ENCODE measurements around the gene PAK1. TPM values are rescaled to one million over a fixed set of nuclear protein-coding genes. Genes with fewer than 3 reads are reported as not detected.
"Not testable (repeated sequence)": the region's sequence is repeated elsewhere in the genome, so short reads cannot be mapped to it uniquely, and the experiment has no call there.

PAK1 gene
- total RNA-seq, 2 experiments from 2014 or later: 66.1 to 75.5 TPM

DNA sequence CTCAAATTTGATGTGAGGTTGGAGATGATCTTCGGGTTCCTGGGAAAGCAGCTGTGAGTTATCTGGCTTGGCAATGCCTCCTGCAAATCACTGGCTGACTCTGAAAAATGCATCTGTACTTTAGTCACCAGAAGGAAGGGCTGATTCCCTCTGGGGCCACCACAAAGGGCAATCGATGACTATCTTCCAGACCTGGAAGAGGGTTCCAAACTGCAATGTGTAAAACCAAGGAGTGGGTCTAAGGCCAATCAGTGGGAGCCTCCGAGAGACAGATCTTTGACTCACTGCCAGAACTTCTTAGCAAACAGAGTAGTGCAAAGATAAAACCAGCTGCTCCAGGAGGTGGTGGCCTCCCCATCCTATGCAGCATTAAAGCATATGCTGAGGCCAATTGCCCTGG, 29.1 kb upstream of the PAK1 start:
- Mint-ChIP-seq H3K4me1 (no peaks in the 10 kb centered on the region), H3K4me3 (no peak overlapping the region), H3K27me3 (peaks cover 49% of the 10 kb centered on the region), H3K36me3 (no peaks in the 10 kb centered on the region), H3K9me3 (ENCODE audit: low read depth) (no peaks in the 10 kb centered on the region), H3K27ac (no peak overlapping the region)
- CTCF ChIA-PET: interaction anchor here (1.3 kb wide), 1 partner anchor 12 kb away, joined by 3 read pairs; no protein-coding TSS in a partner anchor
- DNase-seq: no peak
- ATAC-seq: no peak

DNA sequence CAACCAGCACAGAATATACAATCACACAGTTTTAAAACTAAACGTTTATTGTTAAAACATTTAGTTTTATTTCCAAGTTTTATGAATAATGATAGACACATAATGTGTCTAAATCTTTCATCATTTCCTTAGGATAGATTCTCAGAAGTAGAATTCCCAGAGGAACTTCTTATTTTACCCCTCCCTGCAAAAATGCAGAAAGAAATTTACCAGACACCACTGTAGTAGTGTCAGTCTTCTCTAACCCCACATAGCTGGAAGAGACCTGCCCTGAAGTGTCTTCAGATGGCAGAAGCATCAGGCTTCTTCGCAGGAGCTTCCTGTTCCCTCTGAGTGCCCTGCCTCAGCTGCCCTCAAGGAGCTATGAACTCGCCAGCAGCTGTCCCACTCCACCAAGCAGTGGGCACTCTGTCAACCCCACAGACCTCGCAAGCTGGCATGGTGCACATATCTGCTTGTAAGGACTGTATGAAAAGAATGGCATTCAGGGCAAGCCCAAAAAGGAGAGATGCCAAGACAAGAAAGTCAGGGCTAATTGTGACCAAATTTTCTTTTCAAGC, 28.5 kb upstream of the PAK1 start:
- peaks cover 49% of the 10 kb centered on the region for H3K27me3 Mint-ChIP-seq
- no peaks in the 10 kb centered on the region for H3K4me1 Mint-ChIP-seq
- CTCF ChIA-PET: interaction anchor here (1.3 kb wide), 1 partner anchor 13 kb away, joined by 3 read pairs; no protein-coding TSS in a partner anchor
- DNase-seq: no peak
- H3K27ac Mint-ChIP-seq: no peak overlapping the region
- no peak overlapping the region for H3K4me3 Mint-ChIP-seq
- no peaks in the 10 kb centered on the region for H3K36me3 Mint-ChIP-seq
- H3K9me3 Mint-ChIP-seq (ENCODE audit: low read depth): no peaks in the 10 kb centered on the region
- ATAC-seq: no peak

DNA sequence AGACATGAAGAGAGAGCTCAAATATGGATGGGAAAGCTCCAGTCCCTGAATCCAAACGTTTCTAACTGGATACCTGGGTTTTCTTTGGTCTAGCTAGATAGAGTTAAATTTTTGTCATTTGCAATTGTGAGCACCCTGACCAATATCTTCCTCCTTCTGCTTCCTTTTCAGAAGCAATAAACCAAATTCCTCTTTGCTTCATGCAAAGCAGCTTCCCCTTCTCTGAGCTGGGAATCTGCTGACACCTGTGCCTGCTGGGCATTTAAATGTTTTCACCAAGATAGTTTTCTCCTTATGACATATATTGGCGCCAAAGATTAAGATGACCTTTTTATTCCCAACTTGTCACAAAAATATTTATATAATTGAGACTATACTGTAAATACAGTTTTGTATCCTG, 27.9 kb upstream of the PAK1 start:
- no peaks in the 10 kb centered on the region for H3K4me1 Mint-ChIP-seq
- CTCF ChIA-PET: interaction anchor here (1.3 kb wide), 1 partner anchor 13 kb away, joined by 3 read pairs; no protein-coding TSS in a partner anchor
- H3K4me3 Mint-ChIP-seq: no peak overlapping the region
- no peak for DNase-seq
- ATAC-seq: no peak
- no peaks in the 10 kb centered on the region for H3K9me3 Mint-ChIP-seq (ENCODE audit: low read depth)
- H3K36me3 Mint-ChIP-seq: no peaks in the 10 kb centered on the region
- H3K27me3 Mint-ChIP-seq: peaks cover 49% of the 10 kb centered on the region
- no peak overlapping the region for H3K27ac Mint-ChIP-seq

DNA sequence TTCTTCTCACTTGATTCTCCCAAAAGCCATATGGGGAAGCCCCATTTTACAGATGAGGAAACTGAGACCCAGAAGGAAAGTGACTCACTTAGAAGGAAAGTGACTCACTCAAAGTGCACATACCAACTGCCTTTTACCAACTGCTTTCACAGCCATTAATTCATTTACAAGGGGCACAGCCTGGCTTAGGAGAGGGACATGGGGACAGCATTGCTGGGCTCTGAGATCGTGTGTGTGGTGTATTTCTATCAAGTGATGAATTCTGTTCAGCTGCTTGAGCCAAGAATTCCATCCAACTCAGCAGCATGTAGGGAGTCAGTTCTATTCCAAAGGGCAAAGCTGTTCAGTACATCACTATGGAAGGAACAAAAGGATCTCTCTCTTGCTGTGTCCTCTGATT, 23.5 kb upstream of the PAK1 start:
- H3K4me1 Mint-ChIP-seq: no peaks in the 10 kb centered on the region
- no peaks in the 10 kb centered on the region for H3K36me3 Mint-ChIP-seq
- H3K27me3 Mint-ChIP-seq: peaks cover 30% of the 10 kb centered on the region
- no peak overlapping the region for H3K27ac Mint-ChIP-seq
- no peaks in the 10 kb centered on the region for H3K9me3 Mint-ChIP-seq (ENCODE audit: low read depth)
- ATAC-seq (no peak), DNase-seq (no peak)
- CTCF ChIA-PET: no interaction called here
- H3K4me3 Mint-ChIP-seq: no peak overlapping the region

DNA sequence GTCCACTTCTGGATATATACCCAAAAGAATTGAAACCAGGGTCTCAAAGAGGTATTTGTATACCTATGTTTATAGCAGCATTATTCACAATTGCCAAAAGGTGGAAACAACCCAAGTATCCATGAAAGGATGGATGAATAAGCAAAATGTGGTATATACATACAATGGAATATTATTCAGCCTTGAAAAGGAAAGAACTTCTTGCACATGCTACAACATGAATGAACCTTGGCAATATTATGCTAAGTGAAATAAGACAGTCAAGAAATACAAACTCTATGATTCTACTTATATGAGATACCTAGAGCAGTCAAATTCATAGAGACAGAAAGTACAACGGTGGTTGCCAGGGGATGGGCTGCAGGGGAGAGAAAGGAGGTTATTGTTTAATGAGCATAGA, 21.6 kb upstream of the PAK1 start:
- Mint-ChIP-seq H3K4me3 (no peak overlapping the region), H3K4me1 (no peaks in the 10 kb centered on the region), H3K9me3 (ENCODE audit: low read depth) (no peaks in the 10 kb centered on the region), H3K27ac (no peak overlapping the region), H3K27me3 (peaks cover 23% of the 10 kb centered on the region), H3K36me3 (no peaks in the 10 kb centered on the region)
- DNase-seq (no peak), ATAC-seq (no peak)
- CTCF ChIA-PET: no interaction called here

DNA sequence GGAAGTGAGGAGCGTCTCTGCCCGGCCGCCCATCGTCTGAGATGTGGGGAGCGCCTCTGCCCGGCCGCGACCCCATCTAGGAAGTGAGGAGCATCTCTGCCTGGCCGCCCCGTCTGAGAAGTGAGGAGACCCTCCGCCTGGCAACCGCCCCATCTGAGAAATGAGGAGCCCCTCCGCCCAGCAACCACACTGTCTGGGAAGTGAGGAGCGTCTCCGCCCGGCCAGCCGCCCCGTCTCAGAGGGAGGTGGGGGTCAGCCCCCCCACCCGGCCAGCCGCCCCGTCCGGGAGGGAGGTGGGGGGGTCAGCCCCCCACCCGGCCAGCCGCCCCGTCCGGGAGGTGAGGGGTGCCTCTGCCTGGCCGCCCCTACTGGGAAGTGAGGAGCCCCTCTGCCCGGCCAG, 16.1 kb upstream of the PAK1 start:
- H3K4me3 Mint-ChIP-seq; H3K4me1 Mint-ChIP-seq; H3K9me3 Mint-ChIP-seq (ENCODE audit: low read depth); DNase-seq; H3K36me3 Mint-ChIP-seq; H3K27ac Mint-ChIP-seq; ATAC-seq; CTCF ChIA-PET: not testable (repeated sequence)
- peaks cover 12% of the 10 kb centered on the region for H3K27me3 Mint-ChIP-seq

DNA sequence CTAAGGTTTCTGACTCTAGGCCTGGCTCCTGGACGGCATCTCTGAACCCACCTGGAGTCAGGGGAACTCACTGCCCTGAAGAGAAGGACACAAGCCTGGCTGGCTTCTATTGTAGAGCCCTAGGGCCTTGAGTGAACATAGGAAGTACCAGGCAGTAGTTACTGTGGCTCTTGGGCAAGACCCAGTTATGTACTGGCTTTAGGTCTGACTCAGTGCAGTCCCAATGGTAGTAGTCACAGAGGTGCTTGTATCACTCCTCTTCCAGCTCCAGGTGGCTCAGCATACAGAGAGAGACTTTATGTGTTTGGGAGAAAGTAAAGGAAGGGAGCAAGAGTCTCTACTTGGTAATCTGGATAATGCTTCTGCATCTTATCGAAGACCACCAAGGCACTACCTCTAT, 13.9 kb upstream of the PAK1 start:
- Mint-ChIP-seq H3K27me3 (peaks cover 29% of the 10 kb centered on the region), H3K4me1 (no peaks in the 10 kb centered on the region), H3K36me3 (no peaks in the 10 kb centered on the region), H3K27ac (no peak overlapping the region), H3K4me3 (no peak overlapping the region), H3K9me3 (ENCODE audit: low read depth) (no peaks in the 10 kb centered on the region)
- ATAC-seq (no peak), DNase-seq (no peak)
- CTCF ChIA-PET: no interaction called here

DNA sequence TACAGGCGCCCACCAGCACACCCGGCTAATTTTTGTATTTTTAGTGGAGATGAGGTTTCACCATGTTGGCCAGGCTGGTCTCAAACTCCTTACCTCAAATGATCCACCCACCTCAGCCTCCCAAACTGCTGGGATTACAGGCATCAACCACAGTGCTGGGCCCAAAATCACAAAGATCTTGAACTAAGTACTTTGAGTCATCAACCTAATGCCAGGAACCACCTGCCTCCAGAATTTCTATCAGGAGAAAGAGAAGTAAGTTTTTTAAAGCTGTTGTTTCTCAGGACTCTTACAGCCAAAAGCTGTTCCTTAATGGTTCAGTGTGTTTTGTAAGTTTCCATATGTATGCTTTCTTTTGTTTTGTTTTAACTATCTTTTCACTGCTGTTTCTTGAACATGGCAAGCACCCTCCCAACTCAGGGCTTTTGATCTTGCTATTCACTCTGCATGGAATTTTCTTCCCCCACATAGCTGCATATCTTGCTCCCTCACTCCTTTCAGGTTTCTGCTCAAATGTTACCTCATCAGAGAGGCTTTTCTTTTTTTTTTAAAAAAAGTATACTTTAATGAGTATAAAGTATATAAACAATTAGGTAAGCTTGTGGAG, 6.0 kb upstream of the PAK1 start:
- peaks cover 28% of the 10 kb centered on the region for H3K27me3 Mint-ChIP-seq
- ATAC-seq (no peak), DNase-seq (no peak)
- H3K4me1 Mint-ChIP-seq: no peaks in the 10 kb centered on the region
- no peaks in the 10 kb centered on the region for H3K36me3 Mint-ChIP-seq
- H3K9me3 Mint-ChIP-seq (ENCODE audit: low read depth): no peaks in the 10 kb centered on the region
- H3K27ac Mint-ChIP-seq: no peak overlapping the region
- H3K4me3 Mint-ChIP-seq: no peak overlapping the region
- CTCF ChIA-PET: interaction anchor here (1.2 kb wide), 1 partner anchor 8 kb away, joined by 3 read pairs; no protein-coding TSS in a partner anchor

DNA sequence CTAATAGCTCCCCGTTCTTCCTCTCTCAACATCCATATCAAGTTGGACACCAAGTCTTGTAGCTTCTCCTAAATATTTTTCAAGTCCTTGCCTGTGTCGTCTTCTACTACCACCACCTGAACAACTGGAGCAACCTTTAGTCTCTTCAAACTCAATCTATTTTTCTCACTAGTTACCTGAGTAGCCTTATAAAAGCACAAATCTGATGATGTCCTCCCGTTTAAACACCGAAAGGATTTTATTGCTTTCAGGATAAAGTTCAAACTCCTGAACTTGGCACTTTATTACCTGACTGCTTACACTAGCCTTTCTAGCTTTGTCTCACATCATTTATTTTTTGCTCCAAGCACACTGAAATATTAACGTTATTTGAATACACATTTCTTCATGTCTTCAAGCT, 1.3 kb upstream of the PAK1 start:
- Mint-ChIP-seq H3K4me1 (peaks cover 21% of the 10 kb centered on the region), H3K27ac (no peak overlapping the region), H3K4me3 (peak overlapping the region; percentile 3), H3K36me3 (peaks cover 1% of the 10 kb centered on the region), H3K27me3 (peaks cover 33% of the 10 kb centered on the region), H3K9me3 (ENCODE audit: low read depth) (no peaks in the 10 kb centered on the region)
- CTCF ChIA-PET: interaction anchor here (1.0 kb wide), 1 partner anchor 63 kb away, joined by 5 read pairs; no protein-coding TSS in a partner anchor
- no peak for ATAC-seq
- no peak for DNase-seq

DNA sequence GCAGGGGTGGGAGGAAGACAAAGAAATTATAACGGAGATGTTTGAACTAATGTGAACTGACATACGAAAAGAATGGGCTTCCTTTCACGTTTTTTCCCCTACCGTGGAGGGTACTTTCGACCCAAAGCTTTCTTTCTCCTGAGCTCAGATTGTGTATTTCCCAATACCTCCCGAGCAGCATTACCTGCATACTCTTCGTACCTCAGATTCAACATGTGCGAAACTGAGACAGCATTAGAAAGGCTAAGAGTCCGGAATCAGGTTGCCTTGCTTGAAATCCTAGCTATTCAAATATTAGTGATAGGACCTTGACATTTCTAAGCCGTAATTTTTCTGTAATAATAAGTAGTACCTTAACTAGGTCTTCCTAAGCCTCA, 778 bp upstream of the PAK1 start:
- peak overlapping the region; percentile 78 for H3K4me3 Mint-ChIP-seq
- H3K36me3 Mint-ChIP-seq: peaks cover 1% of the 10 kb centered on the region
- peaks cover 23% of the 10 kb centered on the region for H3K4me1 Mint-ChIP-seq
- CTCF ChIA-PET: interaction anchor here (1.0 kb wide), 1 partner anchor 63 kb away, joined by 5 read pairs; no protein-coding TSS in a partner anchor
- no peaks in the 10 kb centered on the region for H3K9me3 Mint-ChIP-seq (ENCODE audit: low read depth)
- peak overlapping the region; percentile 41 for H3K27ac Mint-ChIP-seq
- no peak for DNase-seq
- peaks cover 35% of the 10 kb centered on the region for H3K27me3 Mint-ChIP-seq
- no peak for ATAC-seq

DNA sequence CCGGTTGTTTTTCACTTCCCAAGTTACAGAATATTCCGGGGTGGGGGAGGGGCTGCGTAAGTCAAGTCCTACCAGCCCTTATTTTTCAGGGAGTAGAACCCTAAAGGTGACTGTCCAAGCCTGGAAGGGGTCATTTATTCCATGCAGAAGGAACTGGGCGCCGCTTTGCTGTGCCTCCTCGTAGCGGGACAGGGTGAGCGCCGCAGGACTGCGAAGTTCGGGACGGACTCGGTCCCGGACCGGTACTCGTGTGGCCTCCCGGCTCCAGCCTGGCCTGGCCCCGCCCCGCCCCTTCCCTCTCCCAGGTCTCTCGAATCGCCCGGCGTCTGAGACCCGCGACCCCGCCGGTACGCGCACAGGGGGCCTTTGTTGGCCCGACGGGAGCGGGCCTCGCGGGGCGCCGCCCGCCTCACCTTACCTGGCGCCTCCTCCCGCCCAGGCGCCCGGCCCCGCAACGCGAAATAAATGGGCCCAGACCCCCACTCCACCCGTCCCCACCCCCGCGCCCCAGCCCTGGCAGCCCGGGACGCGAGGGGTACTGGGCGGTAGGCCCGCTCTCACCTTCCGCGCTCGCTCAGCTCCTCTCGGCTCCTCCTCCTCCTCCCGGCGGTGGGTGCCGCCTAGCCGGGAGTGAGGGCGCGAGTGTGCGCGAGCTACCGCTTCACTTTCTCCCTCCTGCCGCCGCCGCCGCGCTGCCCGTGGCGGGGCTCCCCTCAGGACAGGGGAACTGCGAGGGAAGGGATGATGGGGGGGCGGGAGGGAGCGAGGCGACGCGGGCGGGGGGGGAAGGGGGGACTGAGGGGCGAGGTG, 698 bp downstream of the PAK1 start:
- Mint-ChIP-seq H3K4me3 (peak overlapping the region; percentile 78), H3K27ac (peak overlapping the region; percentile 74)
- CTCF ChIA-PET: interaction anchor here (1.8 kb wide), 1 partner anchor 61 kb away, joined by 6 read pairs; no protein-coding TSS in a partner anchor

DNA sequence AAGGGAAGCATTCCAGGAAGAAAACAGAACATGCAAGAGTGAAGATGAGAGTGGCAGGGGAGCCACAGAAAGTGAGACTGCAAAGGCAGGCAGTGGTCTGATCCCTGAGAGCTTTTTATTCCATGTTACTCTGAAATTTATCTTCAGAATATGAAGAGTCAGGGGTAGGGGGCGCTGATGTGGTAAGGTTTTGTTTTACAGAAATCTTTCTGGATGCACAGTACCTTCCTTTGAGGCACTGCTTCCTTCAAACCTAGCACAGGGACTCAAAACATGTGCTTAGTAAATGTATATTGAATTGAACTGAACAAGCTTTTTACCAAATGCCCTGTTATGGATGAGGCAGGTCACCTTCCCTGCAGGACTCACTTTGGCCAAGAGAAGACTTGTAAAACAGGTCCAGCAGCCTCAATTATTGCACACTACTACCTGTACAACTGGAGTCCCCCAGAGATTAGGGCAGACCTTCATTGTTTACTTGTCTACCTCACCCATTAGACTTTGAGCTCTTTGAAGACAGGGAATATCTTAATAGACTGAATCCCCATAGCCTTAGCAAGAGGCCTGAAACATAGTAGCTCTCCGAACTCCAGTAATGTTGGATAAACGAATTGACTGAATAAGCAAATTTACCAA, 2.2 kb downstream of the PAK1 start:
- H3K36me3 Mint-ChIP-seq: peaks cover 1% of the 10 kb centered on the region
- H3K4me1 Mint-ChIP-seq: peaks cover 23% of the 10 kb centered on the region
- CTCF ChIA-PET: interaction anchor here (0.6 to 1.8 kb wide), 12 partner anchors 8 to 78 kb away, joined by 3 to 7 read pairs (median 4); no protein-coding TSS in a partner anchor
- peaks cover 54% of the 10 kb centered on the region for H3K27me3 Mint-ChIP-seq
- no peak for ATAC-seq
- H3K4me3 Mint-ChIP-seq: peak overlapping the region; percentile 27
- DNase-seq: peak; percentile 44
- H3K9me3 Mint-ChIP-seq (ENCODE audit: low read depth): no peaks in the 10 kb centered on the region
- no peak overlapping the region for H3K27ac Mint-ChIP-seq

More for the DNA sequence above, 698 bp downstream of the PAK1 start:
- Mint-ChIP-seq H3K4me1 (peaks cover 23% of the 10 kb centered on the region), H3K9me3 (ENCODE audit: low read depth) (no peaks in the 10 kb centered on the region), H3K27me3 (peaks cover 44% of the 10 kb centered on the region), H3K36me3 (peaks cover 1% of the 10 kb centered on the region)
- DNase-seq (peak; percentile 58), ATAC-seq (peak; percentile 81)

DNA sequence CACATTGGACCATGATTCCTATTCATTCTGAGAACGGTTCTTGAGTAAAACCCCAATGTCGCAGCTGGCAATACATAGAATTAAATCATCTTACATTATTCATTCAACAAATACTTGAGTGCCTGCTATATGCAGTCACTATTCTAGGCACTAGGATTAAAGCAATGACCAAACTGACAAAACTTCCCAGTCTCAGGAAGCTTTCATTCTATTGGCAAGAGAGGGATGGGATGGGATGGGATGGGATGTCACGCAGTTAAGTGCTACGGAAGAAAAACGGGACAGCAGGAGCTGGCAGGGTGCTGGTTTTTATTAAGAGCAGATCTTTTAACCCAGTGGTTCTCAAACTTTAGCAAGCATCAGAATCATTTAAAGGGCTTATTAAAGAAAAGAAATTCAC, 2.9 kb downstream of the PAK1 start:
- Mint-ChIP-seq H3K36me3 (peaks cover 1% of the 10 kb centered on the region), H3K27me3 (peaks cover 54% of the 10 kb centered on the region), H3K9me3 (ENCODE audit: low read depth) (no peaks in the 10 kb centered on the region), H3K27ac (no peak overlapping the region), H3K4me3 (no peak overlapping the region), H3K4me1 (peaks cover 23% of the 10 kb centered on the region)
- CTCF ChIA-PET: interaction anchor here (1.0 to 1.8 kb wide), 9 partner anchors 9 to 62 kb away, joined by 3 to 7 read pairs (median 4); no protein-coding TSS in a partner anchor
- DNase-seq (no peak), ATAC-seq (no peak)

All from activated CD8-positive, alpha-beta memory T cell treated with anti-CD3 and anti-CD28 coated beads, Interleukin-2, amount 10 ng/mL, durations not matched to agents 7 days and 5 days (primary cell).